C4-2B (cell line): ENCODE data around the gene CLTC.

Experiments used
- ZFX ChIP-seq: fragments of 450-650 bp; IDR thresholded peaks from 2 replicates; pipeline ENCODE4 v1.6.1; 2017
- TF ChIP-seq, protein P1 (sequence below): fragments of 450-650 bp; conservative IDR thresholded peaks from 2 replicates; pipeline ENCODE4 v1.5.1; 2017; ENCODE audit warnings: mild to moderate bottlenecking

DNA sequence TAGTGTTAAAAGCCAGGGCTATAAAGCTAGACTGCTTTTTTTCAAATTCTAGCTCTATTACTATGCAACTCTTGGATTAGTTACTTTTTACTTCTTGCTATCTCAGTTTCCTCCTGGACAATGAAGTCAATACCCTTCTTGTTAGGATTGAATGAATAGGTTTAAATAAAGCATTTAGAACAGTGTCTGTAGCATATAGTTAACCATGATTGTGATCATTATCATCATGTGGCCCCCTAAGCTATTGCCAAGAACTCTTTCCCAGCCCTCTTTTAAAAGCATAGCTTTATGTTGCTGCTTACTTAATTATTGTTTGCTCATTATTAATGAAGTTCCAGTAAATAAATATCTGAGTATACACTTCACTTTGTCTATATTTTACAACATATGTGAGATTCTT, 92.2 kb downstream of the CLTC start:
- TF ChIP-seq, protein P1, sequence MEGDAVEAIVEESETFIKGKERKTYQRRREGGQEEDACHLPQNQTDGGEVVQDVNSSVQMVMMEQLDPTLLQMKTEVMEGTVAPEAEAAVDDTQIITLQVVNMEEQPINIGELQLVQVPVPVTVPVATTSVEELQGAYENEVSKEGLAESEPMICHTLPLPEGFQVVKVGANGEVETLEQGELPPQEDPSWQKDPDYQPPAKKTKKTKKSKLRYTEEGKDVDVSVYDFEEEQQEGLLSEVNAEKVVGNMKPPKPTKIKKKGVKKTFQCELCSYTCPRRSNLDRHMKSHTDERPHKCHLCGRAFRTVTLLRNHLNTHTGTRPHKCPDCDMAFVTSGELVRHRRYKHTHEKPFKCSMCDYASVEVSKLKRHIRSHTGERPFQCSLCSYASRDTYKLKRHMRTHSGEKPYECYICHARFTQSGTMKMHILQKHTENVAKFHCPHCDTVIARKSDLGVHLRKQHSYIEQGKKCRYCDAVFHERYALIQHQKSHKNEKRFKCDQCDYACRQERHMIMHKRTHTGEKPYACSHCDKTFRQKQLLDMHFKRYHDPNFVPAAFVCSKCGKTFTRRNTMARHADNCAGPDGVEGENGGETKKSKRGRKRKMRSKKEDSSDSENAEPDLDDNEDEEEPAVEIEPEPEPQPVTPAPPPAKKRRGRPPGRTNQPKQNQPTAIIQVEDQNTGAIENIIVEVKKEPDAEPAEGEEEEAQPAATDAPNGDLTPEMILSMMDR = no peak
- TF ChIP-seq ZFX = no peak
